ENCODE results near the gene FOXK1. TPM values are rescaled to one million over a fixed set of nuclear protein-coding genes. Genes with fewer than 3 reads are reported as not detected.

FOXK1 gene
- total and polyA plus RNA-seq, 9 of the 15 experiments (the other 6 are each of a cell fraction or from before 2014, with no cell fraction given), result 0.32 to 45.5 (median 8.1) TPM

DNA sequence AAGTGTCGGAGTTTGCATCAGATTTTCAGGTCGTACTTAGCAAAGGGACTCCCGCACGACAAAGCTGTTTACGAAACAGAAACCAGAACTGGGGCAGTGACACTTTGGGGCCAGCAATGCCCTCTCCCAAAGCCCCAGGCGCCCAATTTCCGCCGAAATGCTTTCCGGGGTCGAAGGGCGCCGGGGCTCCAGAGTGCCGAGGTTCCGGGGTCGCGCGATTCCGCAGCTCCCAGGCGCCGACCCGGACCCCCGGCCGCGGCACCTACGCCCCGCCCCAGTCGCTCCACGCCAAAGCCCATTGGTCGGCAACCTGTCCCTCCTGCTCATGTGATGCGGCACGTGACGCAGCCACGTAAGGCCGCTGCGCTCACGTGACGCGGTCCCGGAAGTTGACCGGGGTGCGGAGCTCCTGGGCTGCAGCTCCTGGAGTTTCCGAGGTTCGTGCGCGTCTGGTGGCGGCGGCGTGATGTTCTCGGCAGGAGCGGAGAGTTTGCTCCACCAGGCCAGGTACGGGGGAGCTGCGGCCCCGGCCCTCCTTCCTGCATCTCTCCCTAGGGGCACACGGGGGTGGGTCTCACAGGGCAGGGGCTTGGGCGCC, 93.3 kb downstream of the FOXK1 start, which contains the start of gene AP5Z1 (continued):
- TF ChIP-seq ZBTB40 (IDR thresholded peaks at IDR 0.05), result peak; percentile 90
- TF ChIP-seq ZBTB40 (CRISPR knock-in tag; IDR thresholded peaks at IDR 0.05), result no peak
- peak; percentile 92 for TF ChIP-seq POLR2G (IDR thresholded peaks at IDR 0.05; ENCODE audit: low read depth, low read length)
- 0 out of 4 replicates have a peak, but pooled peaks of 1 of the 2 experiments have one; percentile 26 for TF ChIP-seq SIX5 (IDR thresholded peaks at IDR 0.05; ENCODE audit: borderline replicate concordance in 1 of 2, insufficient read depth in 1 of 2, low read depth in 1 of 2, low read length in 2 of 2)
- peak; percentile 23 for TF ChIP-seq U2AF1 (optimal IDR thresholded peaks at IDR 0.05; ENCODE audit: low read depth, low read length)
- TF ChIP-seq RUNX1 (IDR thresholded peaks at IDR 0.05; ENCODE audit: low read depth), result 0 out of 2 replicates have a peak, but pooled peaks have one; percentile 25
- peak; percentile 10 for TF ChIP-seq HNRNPLL (IDR thresholded peaks at IDR 0.05; ENCODE audit: low read depth, low read length, poor library complexity, severe bottlenecking)
- TF ChIP-seq PHF8 (IDR thresholded peaks at IDR 0.05; ENCODE audit: borderline replicate concordance, low read length), result peak; percentile 99
- peak; percentile 82 for TF ChIP-seq SUPT5H (IDR thresholded peaks at IDR 0.05)
- peak in 1 of 2 experiments; percentile 95; a peak in 1 of 4 replicates for TF ChIP-seq KDM4B (IDR thresholded peaks at IDR 0.05; ENCODE audit: borderline replicate concordance in 2 of 2, low read depth in 1 of 2)
- TF ChIP-seq HDAC2 (IDR thresholded peaks at IDR 0.05), result peak; percentile 89
- 0 out of 2 replicates have a peak, but pooled peaks have one; percentile 22 for TF ChIP-seq TAF7 (tag; IDR thresholded peaks at IDR 0.05)
- TF ChIP-seq MBD2 (IDR thresholded peaks at IDR 0.05; ENCODE audit: borderline replicate concordance, low read depth), result peak; percentile 88; the same call in 1 of the 2 replicates
- TF ChIP-seq NEUROD1 (IDR thresholded peaks at IDR 0.05; ENCODE audit: borderline replicate concordance, low read depth, low read length, partially characterized antibody), result peak; percentile 66
- TF ChIP-seq, protein P1, sequence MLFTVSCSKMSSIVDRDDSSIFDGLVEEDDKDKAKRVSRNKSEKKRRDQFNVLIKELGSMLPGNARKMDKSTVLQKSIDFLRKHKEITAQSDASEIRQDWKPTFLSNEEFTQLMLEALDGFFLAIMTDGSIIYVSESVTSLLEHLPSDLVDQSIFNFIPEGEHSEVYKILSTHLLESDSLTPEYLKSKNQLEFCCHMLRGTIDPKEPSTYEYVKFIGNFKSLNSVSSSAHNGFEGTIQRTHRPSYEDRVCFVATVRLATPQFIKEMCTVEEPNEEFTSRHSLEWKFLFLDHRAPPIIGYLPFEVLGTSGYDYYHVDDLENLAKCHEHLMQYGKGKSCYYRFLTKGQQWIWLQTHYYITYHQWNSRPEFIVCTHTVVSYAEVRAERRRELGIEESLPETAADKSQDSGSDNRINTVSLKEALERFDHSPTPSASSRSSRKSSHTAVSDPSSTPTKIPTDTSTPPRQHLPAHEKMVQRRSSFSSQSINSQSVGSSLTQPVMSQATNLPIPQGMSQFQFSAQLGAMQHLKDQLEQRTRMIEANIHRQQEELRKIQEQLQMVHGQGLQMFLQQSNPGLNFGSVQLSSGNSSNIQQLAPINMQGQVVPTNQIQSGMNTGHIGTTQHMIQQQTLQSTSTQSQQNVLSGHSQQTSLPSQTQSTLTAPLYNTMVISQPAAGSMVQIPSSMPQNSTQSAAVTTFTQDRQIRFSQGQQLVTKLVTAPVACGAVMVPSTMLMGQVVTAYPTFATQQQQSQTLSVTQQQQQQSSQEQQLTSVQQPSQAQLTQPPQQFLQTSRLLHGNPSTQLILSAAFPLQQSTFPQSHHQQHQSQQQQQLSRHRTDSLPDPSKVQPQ (CRISPR knock-in tag; IDR thresholded peaks at IDR 0.05; ENCODE audit: borderline replicate concordance), result peak; percentile 89
- no peak for TF ChIP-seq ILK (tag; IDR thresholded peaks at IDR 0.05; ENCODE audit: borderline replicate concordance, low read depth)

All from K562 (cell line).